Measurements from ENCODE around the gene GPATCH2L. TPM values are rescaled to one million over a fixed set of nuclear protein-coding genes. Genes with fewer than 3 reads are reported as not detected.

GPATCH2L gene
- polyA plus RNA-seq, 1 experiment = 23.6 TPM

GRCh38 chr14:76186308-76187027 lies 34.7 kb downstream of the GPATCH2L start:
- CTCF ChIA-PET = interaction anchor here (0.6 to 1.1 kb wide), 3 partner anchors 16 to 166 kb away, joined by 3 to 4 read pairs (median 3); no protein-coding TSS in a partner anchor

DNA sequence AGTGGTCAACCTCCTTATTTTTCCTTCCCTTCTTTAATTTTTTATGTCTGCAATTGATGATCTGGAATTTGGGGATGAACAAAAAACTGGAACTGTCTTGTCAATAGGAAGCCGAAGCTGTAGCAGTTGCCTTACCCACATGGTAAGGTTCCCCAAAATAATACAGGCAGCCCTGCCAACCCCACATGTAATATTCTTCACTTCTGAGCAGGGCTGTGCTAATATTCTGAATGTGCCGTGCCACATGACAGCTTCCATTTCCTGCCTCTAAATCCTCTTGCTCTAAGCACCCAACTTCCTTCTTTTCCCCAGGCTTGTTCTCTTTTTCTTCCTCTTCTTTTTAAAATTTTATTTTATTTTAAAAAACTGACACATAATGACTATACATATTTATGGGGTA lies 39.6 kb downstream of the GPATCH2L start:
- DNase-seq (ENCODE audit: low read depth) = no peak
- TF ChIP-seq CTCF (IDR thresholded peaks at IDR 0.05; ENCODE audit: insufficient read depth, low read depth, low read length) = no peak
- no peak overlapping the region for H3K4me3 ChIP-seq (ENCODE audit: low read depth, low read length)
- CTCF ChIA-PET = interaction anchor here (1.2 kb wide), 1 partner anchor 140 kb away, joined by 5 read pairs; no protein-coding TSS in a partner anchor
- no peaks in the 10 kb centered on the region for H3K27me3 ChIP-seq (ENCODE audit: control insufficient read depth, insufficient read depth, low read length)
- POLR2A ChIA-PET = no interaction called here
- H3K36me3 ChIP-seq (ENCODE audit: control insufficient read depth, insufficient read depth, low read length) = peaks cover 5% of the 10 kb centered on the region

More at GRCh38 chr14:76186308-76187027, 34.7 kb downstream of the GPATCH2L start:
- Histone ChIP-seq H3K4me3 (ENCODE audit: low read depth, low read length) (no peak overlapping the region), H3K27me3 (ENCODE audit: control insufficient read depth, insufficient read depth, low read length) (no peaks in the 10 kb centered on the region), H3K36me3 (ENCODE audit: control insufficient read depth, insufficient read depth, low read length) (peaks cover 8% of the 10 kb centered on the region)
- POLR2A ChIA-PET = no interaction called here
- DNase-seq (ENCODE audit: low read depth) = no peak
- no peak for TF ChIP-seq CTCF (IDR thresholded peaks at IDR 0.05; ENCODE audit: insufficient read depth, low read depth, low read length)

DNA sequence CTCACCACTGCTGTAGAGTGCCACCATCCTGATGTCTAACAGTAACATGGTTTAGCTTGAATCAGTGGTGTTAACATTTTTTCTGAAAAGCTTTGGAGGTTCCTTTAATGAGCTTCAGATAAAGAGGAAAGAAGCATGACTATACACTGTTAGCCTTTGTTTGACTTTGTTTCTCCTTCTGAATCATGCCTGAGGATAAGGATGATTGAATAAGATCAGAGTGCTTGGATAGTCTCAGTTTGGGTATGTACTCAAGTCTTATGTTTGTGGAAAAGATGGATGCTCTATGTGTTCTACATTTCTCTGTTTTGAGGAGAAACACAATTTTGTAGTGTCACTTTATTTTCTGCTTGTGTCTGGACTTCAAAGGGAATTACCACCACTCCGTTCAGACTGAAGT lies 42.0 kb downstream of the GPATCH2L start:
- Histone ChIP-seq H3K4me3 (ENCODE audit: low read depth, low read length) (no peak overlapping the region), H3K27me3 (ENCODE audit: control insufficient read depth, insufficient read depth, low read length) (no peaks in the 10 kb centered on the region), H3K36me3 (ENCODE audit: control insufficient read depth, insufficient read depth, low read length) (peaks cover 9% of the 10 kb centered on the region)
- CTCF ChIA-PET = interaction anchor here (0.8 kb wide), 1 partner anchor 9 kb away, joined by 3 read pairs; no protein-coding TSS in a partner anchor
- no peak for DNase-seq (ENCODE audit: low read depth)
- POLR2A ChIA-PET = interaction anchor here (0.7 kb wide), 1 partner anchor 20 kb away, joined by 3 read pairs; no protein-coding TSS in a partner anchor
- no peak for TF ChIP-seq CTCF (IDR thresholded peaks at IDR 0.05; ENCODE audit: insufficient read depth, low read depth, low read length)

GRCh38 chr14:76194327-76194726 lies 42.6 kb downstream of the GPATCH2L start:
- no peak for DNase-seq (ENCODE audit: low read depth)
- TF ChIP-seq CTCF (IDR thresholded peaks at IDR 0.05; ENCODE audit: insufficient read depth, low read depth, low read length) = no peak
- Histone ChIP-seq H3K4me3 (ENCODE audit: low read depth, low read length) (no peak overlapping the region), H3K27me3 (ENCODE audit: control insufficient read depth, insufficient read depth, low read length) (no peaks in the 10 kb centered on the region), H3K36me3 (ENCODE audit: control insufficient read depth, insufficient read depth, low read length) (peaks cover 9% of the 10 kb centered on the region)
- POLR2A ChIA-PET = interaction anchor here (0.7 kb wide), 1 partner anchor 21 kb away, joined by 3 read pairs; no protein-coding TSS in a partner anchor
- CTCF ChIA-PET = interaction anchor here (0.8 kb wide), 1 partner anchor 9 kb away, joined by 3 read pairs; no protein-coding TSS in a partner anchor

DNA sequence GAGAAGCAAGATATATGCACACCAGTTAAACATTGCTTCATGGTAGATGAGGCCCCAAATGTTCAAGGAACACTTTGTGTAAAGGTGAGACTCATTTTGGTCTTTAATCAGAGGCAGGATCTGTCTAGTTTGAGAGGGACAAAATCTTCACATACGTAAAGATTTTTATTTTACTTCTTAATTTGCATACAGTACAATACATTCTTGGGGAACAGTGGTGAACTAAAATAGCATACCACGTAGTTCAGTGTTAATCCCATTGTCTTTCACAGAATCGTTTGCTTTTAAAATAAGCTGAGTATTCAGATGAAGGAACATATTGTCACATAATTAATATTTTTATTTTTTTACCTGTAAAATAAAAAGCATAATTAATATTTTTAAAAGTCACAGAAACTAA lies 43.3 kb downstream of the GPATCH2L start:
- DNase-seq (ENCODE audit: low read depth) = no peak
- Histone ChIP-seq H3K4me3 (ENCODE audit: low read depth, low read length) (no peak overlapping the region), H3K36me3 (ENCODE audit: control insufficient read depth, insufficient read depth, low read length) (peaks cover 9% of the 10 kb centered on the region), H3K27me3 (ENCODE audit: control insufficient read depth, insufficient read depth, low read length) (no peaks in the 10 kb centered on the region)
- ChIA-PET CTCF (no interaction called here), POLR2A (no interaction called here)
- TF ChIP-seq CTCF (IDR thresholded peaks at IDR 0.05; ENCODE audit: insufficient read depth, low read depth, low read length) = no peak
